ENCODE results near the gene STARD6. TPM values are rescaled to one million over a fixed set of nuclear protein-coding genes. Genes with fewer than 3 reads are reported as not detected.
"Not testable (repeated sequence)": the region's sequence is repeated elsewhere in the genome, so short reads cannot be mapped to it uniquely, and the experiment has no call there.

Gene STARD6
- total RNA-seq, 2 donors from 2014 or later = not detected

- ATAC-seq (no peak), DNase-seq (ENCODE audit: low spot score in 2 of 2) (no peak)
- Mint-ChIP-seq H3K36me3 (peaks cover 20 to 26% of the 10 kb centered on the region in 2 donors), H3K9me3 (no peaks in the 10 kb centered on the region), H3K27ac (peak overlapping the region in 1 of 2 donors; percentile 98)
Measured at GRCh38 chr18:54359233-54359632, 1.6 kb upstream of the STARD6 start.

DNA sequence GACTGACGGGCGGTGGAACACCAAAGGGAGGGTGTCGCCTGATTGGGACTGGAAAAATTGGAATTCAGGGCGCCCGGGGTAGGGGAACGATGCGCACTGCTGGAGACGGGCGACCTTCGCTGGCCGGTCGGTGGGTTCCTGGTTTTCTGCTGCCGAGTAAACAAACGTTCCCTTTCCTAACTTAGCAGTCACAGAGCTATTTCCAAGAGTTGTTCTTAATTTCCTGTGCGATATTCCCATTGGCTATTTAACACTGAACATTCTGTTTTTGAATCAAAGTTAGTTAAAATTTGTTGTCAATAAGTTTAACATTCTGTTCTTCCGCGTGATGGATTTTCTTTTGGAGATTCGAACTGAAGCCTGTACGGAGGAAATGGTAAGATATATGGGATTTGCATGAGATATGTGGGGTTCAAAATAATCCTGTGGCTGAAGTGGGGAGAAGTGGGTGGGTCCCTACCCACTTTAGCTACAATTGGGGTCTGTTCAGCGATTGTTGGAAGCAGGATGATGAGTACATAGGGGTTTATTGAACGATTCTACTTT lies 910 bp upstream of the STARD6 start:
- no peaks in the 10 kb centered on the region for H3K9me3 Mint-ChIP-seq
- DNase-seq (ENCODE audit: low spot score in 2 of 2) (no peak), ATAC-seq (peak; percentile 12 to 17)
- H3K27ac Mint-ChIP-seq = peak overlapping the region; percentile 98 to 99
- H3K36me3 Mint-ChIP-seq = peaks cover 20 to 26% of the 10 kb centered on the region in 2 donors

DNA sequence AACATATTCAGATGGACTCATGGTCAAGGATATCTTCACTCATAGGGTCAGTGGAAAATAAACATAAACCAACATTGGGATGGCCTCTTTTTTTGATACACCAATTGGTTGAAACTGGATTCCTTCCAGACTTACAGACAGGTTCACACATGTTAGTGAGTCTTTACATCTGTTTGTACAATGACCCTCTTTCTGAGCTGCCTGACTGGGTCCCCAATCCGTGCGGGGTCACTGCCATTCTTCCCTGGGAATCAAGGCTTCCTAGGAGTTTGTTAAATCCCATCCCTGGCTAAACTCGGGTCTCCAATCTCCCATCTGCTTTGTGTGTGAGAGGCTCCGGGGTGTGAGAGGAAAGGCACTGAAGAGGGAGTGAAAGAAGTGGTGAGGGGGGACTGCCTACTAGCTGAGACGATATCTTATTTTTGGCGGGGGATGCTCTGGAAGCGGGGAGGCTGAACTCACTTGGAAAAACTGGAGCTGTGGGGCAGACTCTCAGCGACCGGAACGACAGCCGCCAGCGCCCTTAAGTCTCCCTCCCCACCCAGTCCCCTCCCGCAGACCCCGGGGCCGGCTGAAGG lies 487 bp downstream of the STARD6 start:
- peaks cover 0 to 2% of the 10 kb centered on the region in 2 donors for H3K9me3 Mint-ChIP-seq
- H3K27ac Mint-ChIP-seq = peak overlapping the region; percentile 96 to 98
- DNase-seq (ENCODE audit: low spot score in 2 of 2) (no peak), ATAC-seq (peak in 1 of 2 donors; percentile 61)
- H3K36me3 Mint-ChIP-seq = peaks cover 22 to 28% of the 10 kb centered on the region in 2 donors

- Mint-ChIP-seq H3K27ac (no peak overlapping the region), H3K36me3 (peaks cover 4 to 5% of the 10 kb centered on the region in 2 donors), H3K9me3 (peaks cover 0 to 4% of the 10 kb centered on the region in 2 donors)
- DNase-seq (ENCODE audit: low spot score in 2 of 2) = no peak
- ATAC-seq = peak in 1 of 2 donors; percentile 20
Measured at GRCh38 chr18:54351186-54351585, 6.5 kb downstream of the STARD6 start.

- Mint-ChIP-seq H3K9me3 (no peaks in the 10 kb centered on the region), H3K36me3 (no peaks in the 10 kb centered on the region), H3K27ac (no peak overlapping the region)
- DNase-seq (ENCODE audit: low spot score in 2 of 2) (no peak), ATAC-seq (no peak)
Measured at GRCh38 chr18:54338230-54338629, 19.4 kb downstream of the STARD6 start.

- no peaks in the 10 kb centered on the region for H3K9me3 Mint-ChIP-seq
- peak overlapping the region in 1 of 2 donors; percentile 19 for H3K27ac Mint-ChIP-seq
- no peaks in the 10 kb centered on the region for H3K36me3 Mint-ChIP-seq
- DNase-seq (ENCODE audit: low spot score in 2 of 2) (no peak), ATAC-seq (peak; percentile 34 to 67)
Measured at GRCh38 chr18:54335638-54336173, 22.0 kb downstream of the STARD6 start.

DNA sequence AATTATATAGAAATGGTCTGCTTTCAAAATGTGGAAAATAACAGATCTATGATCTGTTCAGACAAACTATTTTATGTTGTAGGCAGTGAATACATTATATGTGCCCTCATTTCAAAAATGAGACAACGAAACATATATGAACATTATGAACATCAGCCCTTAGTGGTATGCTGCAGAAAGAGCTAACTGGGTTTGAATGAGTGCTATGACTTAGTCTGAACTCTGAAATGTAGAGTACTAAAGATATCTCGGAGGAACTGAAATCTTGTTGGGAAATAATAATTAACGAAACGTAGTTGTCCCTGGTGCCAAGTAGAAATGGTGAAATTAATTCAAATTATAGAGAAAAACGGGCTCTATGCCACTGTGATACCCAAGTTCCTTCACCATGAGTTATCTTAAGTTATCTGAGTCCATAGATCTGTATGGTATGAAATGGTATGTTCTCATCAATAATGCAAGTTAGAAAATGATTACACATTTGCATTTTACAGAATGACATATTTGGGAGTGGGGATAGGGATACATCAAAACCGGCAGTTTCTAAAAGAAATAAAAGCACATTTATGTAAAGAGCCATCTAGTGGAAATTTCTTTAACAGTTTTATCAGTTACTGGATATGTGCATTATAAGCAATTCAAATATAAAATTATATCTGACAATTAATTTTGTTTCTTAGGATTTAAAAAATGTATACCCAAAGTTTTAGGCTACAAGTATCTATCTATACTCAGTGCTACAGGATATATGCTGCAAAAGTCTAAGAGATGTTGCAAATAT lies 26.7 kb downstream of the STARD6 start:
- DNase-seq (ENCODE audit: low spot score in 2 of 2) = no peak
- H3K27ac Mint-ChIP-seq = no peak overlapping the region
- no peaks in the 10 kb centered on the region for H3K9me3 Mint-ChIP-seq
- ATAC-seq = no peak
- H3K36me3 Mint-ChIP-seq = no peaks in the 10 kb centered on the region

GRCh38 chr18:54329787-54330186 lies 27.9 kb downstream of the STARD6 start:
- ATAC-seq = no peak
- no peaks in the 10 kb centered on the region for H3K9me3 Mint-ChIP-seq
- no peak overlapping the region for H3K27ac Mint-ChIP-seq

DNA sequence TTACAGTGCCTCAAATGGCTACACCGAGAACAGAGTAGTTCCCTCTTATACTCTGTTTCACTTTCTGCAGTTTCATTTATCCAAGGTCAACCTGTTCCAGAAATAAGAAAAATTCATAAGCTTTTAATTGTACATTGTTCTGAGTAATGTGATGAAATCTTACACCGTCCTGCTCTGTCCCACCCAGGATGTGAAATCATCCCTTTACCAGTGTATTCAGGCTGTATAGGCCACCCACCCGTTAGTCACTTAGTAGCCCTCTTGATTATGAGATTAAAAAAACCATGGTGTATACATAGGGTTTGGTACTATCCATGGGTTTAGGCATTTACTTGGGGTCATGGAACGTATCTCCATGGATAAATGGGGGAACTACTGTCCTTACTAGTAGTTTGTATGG lies 29.8 kb downstream of the STARD6 start:
- DNase-seq (ENCODE audit: low spot score in 2 of 2) = no peak
- ATAC-seq = no peak

More at GRCh38 chr18:54329787-54330186, 27.9 kb downstream of the STARD6 start:
- H3K36me3 Mint-ChIP-seq = no peaks in the 10 kb centered on the region
- DNase-seq (ENCODE audit: low spot score in 2 of 2) = no peak

DNA sequence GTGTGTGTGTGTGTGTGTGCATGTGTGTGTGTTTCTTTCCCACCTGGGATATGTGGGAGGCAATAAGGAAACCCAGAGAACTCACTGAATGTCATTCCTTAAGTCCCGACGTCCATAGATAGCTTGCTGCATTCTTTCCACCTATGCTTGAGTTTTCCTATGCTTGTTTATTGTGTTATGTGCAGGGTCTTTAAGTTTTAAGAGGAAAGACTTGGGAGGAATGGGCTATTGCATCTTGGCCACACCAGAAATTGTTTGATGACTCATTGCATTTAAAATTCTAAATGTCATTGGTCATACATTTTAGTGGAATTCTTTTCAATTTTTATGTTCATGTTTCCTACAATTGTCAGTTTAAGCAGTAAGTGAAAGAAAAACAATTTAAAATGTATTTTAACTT lies 33.7 kb downstream of the STARD6 start:
- Mint-ChIP-seq H3K9me3 (no peaks in the 10 kb centered on the region), H3K36me3 (no peaks in the 10 kb centered on the region), H3K27ac (no peak overlapping the region)
- no peak for ATAC-seq
- no peak for DNase-seq (ENCODE audit: low spot score in 2 of 2)

More for the DNA sequence above, 29.8 kb downstream of the STARD6 start:
- Mint-ChIP-seq H3K36me3 (no peaks in the 10 kb centered on the region), H3K27ac (no peak overlapping the region), H3K9me3 (no peaks in the 10 kb centered on the region)

GRCh38 chr18:54323561-54323960 lies 34.1 kb downstream of the STARD6 start:
- no peak for ATAC-seq
- Mint-ChIP-seq H3K9me3 (no peaks in the 10 kb centered on the region), H3K36me3 (no peaks in the 10 kb centered on the region), H3K27ac (no peak overlapping the region)
- DNase-seq (ENCODE audit: low spot score in 2 of 2) = no peak

- no peak for ATAC-seq
- no peak for DNase-seq (ENCODE audit: low spot score in 2 of 2)
- H3K27ac Mint-ChIP-seq = no peak overlapping the region
- H3K36me3 Mint-ChIP-seq = no peaks in the 10 kb centered on the region
- H3K9me3 Mint-ChIP-seq = no peaks in the 10 kb centered on the region
Measured at GRCh38 chr18:54316071-54316820, 41.4 kb downstream of the STARD6 start.

GRCh38 chr18:54309564-54309963 lies 48.1 kb downstream of the STARD6 start:
- not testable (repeated sequence) for H3K27ac Mint-ChIP-seq; H3K9me3 Mint-ChIP-seq; ATAC-seq; H3K36me3 Mint-ChIP-seq; DNase-seq (ENCODE audit: low spot score in 2 of 2)

DNA sequence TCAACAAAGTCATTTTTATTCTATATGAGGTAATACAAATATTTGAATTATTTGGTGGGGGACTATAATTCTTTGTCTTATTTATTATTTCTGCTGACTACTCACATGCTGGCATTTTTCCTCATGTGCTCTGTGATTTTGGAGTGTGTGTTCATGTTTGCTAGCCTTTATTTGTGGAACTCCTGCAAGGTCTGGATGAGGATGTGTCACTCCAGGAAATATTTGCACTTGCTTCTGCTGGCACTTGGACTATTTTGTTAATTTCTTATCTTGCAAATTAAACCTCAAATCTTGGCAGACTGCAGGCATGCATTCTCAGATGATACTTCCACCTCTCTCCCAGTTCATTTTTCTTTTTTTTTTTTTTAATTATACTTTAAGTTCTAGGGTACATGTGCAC lies 54.2 kb downstream of the STARD6 start:
- H3K9me3 Mint-ChIP-seq = peaks cover 6 to 17% of the 10 kb centered on the region in 2 donors

DNA sequence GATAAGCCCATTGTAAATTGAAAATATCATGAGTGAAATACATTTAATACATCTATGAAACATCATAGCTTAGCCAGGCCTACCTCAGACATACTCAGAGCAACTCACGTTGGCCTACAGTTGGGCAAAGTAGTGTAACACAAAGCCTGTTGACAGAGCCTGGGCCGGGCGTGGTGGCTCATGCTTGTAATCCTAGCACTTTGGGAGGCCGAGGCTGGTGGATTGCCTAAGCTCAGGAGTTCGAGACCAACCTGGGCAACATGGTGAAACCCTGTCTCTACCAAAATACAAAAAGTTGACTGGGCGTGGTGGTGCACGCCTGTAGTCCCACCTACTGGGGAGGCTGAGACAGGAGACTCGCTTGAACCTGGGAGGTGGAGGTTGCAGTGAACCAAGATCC lies 58.7 kb downstream of the STARD6 start:
- not testable (repeated sequence) for ATAC-seq; H3K27ac Mint-ChIP-seq; DNase-seq (ENCODE audit: low spot score in 2 of 2); H3K36me3 Mint-ChIP-seq
- H3K9me3 Mint-ChIP-seq = peaks cover 6 to 17% of the 10 kb centered on the region in 2 donors

More for the DNA sequence above, 54.2 kb downstream of the STARD6 start:
- ATAC-seq = no peak
- no peak for DNase-seq (ENCODE audit: low spot score in 2 of 2)
- H3K27ac Mint-ChIP-seq = no peak overlapping the region
- peaks cover 7 to 8% of the 10 kb centered on the region in 2 donors for H3K36me3 Mint-ChIP-seq

- DNase-seq (ENCODE audit: low spot score in 2 of 2) (no peak), ATAC-seq (no peak)
- H3K27ac Mint-ChIP-seq = no peak overlapping the region
- H3K36me3 Mint-ChIP-seq = peaks cover 12 to 18% of the 10 kb centered on the region in 2 donors
- peaks cover 6 to 17% of the 10 kb centered on the region in 2 donors for H3K9me3 Mint-ChIP-seq
Measured at GRCh38 chr18:54296062-54296461, 61.6 kb downstream of the STARD6 start.

Data from activated naive CD4-positive, alpha-beta T cell treated with anti-CD3 and anti-CD28 coated beads, Interleukin-2, amount 50 U/mL, for 72 hours (primary cell).